Sigmoid colon (tissue), 4 donors: ENCODE data around the gene PDZRN3.

Experiments
- POLR2A ChIP-seq, 2 donors: fragments of 450-650 bp; IDR thresholded peaks; one replicate each; pipeline ENCODE4 v1.6.1; 2016; ENCODE audit warnings: antibody characterized with exemption in 2 of 2, mild to moderate bottlenecking in 2 of 2, moderate library complexity in 2 of 2
- POLR2AphosphoS5 ChIP-seq, 4 donors: sonication (generic); formaldehyde crosslinking; IDR thresholded peaks; one replicate each; pipeline ENCODE4 v1.6.1; 2017; ENCODE audit warnings: antibody characterized with exemption in 4 of 4
- TF ChIP-seq, protein P1 (sequence below), 4 experiments: fragments of 450-650 bp in 3 of 4; fragments of 200-600 bp in 1 of 4; IDR thresholded peaks; one replicate each; pipeline ENCODE4 v1.5.1; 2016 to 2019; ENCODE audit warnings: antibody characterized with exemption in 4 of 4, mild to moderate bottlenecking in 3 of 4, moderate library complexity in 2 of 4

DNA sequence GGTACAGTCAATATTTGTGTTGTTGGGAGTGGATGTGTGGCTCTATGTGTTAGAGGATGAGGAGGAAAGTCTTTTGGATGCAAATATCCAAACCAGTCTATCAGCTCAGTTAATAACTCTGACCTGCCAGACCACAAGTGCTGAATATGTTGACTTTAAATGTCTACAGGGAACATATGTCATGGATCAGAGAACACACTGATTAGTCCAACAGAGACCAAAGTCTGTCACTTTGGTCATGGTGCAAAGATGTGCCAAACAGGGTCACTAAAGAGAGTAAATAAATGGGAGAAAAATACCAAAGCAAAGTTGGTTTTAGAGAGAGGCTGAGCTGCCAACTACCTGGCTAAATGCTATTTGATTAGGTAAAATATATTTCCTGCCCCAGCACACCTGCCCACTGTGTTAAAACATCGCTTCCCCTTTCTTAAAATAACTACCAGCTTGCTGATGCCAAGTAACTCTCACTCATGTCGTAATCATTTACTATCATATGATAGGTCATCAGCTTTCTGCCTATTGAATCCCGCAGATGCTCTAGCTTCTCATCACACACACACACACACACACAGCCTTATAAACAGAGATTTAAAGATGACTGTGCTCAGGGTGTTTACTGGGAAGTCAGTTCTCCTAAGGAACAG is 173.3 kb downstream of the PDZRN3 start:
- no peak for TF ChIP-seq POLR2A (IDR thresholded peaks at IDR 0.05)
- TF ChIP-seq, protein P1, sequence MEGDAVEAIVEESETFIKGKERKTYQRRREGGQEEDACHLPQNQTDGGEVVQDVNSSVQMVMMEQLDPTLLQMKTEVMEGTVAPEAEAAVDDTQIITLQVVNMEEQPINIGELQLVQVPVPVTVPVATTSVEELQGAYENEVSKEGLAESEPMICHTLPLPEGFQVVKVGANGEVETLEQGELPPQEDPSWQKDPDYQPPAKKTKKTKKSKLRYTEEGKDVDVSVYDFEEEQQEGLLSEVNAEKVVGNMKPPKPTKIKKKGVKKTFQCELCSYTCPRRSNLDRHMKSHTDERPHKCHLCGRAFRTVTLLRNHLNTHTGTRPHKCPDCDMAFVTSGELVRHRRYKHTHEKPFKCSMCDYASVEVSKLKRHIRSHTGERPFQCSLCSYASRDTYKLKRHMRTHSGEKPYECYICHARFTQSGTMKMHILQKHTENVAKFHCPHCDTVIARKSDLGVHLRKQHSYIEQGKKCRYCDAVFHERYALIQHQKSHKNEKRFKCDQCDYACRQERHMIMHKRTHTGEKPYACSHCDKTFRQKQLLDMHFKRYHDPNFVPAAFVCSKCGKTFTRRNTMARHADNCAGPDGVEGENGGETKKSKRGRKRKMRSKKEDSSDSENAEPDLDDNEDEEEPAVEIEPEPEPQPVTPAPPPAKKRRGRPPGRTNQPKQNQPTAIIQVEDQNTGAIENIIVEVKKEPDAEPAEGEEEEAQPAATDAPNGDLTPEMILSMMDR (IDR thresholded peaks at IDR 0.05): no peak
- TF ChIP-seq POLR2AphosphoS5 (IDR thresholded peaks at IDR 0.05): no peak
